Activated CD4-positive, alpha-beta memory T cell treated with anti-CD3 and anti-CD28 coated beads, Interleukin-2, amount 10 ng/mL, durations not matched to agents 7 days and 5 days (primary cell): ENCODE results near the gene TPGS1. TPM values are rescaled to one million over a fixed set of nuclear protein-coding genes. Genes with fewer than 3 reads are reported as not detected.

ENCODE experiments used
- CTCF ChIA-PET: fragments of 350-600 bp; sonication (Branson Sonifier 250); formaldehyde crosslinking; loops from one replicate; lab custom pipeline; 2021; ENCODE audit warnings: antibody characterized with exemption, inconsistent platforms; lab: Charles Lee
- POLR2A ChIA-PET: fragments of 350-600 bp; sonication (Branson Sonifier 250); formaldehyde crosslinking; loops from one replicate; lab custom pipeline; 2021; ENCODE audit warnings: antibody characterized with exemption; lab: Charles Lee
- DNase-seq: peaks from one replicate; pipeline ENCODE4 v3.0.0-alpha.2; 2020
- H3K27ac Mint-ChIP-seq: one replicate; pipeline ENCODE4 v1.8.0; 2021; ENCODE audit warnings: mild to moderate bottlenecking, mixed read lengths
- H3K27me3 Mint-ChIP-seq: one replicate; pipeline ENCODE4 v1.8.0; 2021; ENCODE audit warnings: mixed read lengths
- H3K36me3 Mint-ChIP-seq: one replicate; pipeline ENCODE4 v1.8.0; 2021; ENCODE audit warnings: low read depth, mixed read lengths
- H3K4me1 Mint-ChIP-seq: one replicate; pipeline ENCODE4 v1.8.0; 2021; ENCODE audit warnings: mixed read lengths
- H3K4me3 Mint-ChIP-seq: one replicate; pipeline ENCODE4 v1.8.0; 2021; ENCODE audit warnings: mild to moderate bottlenecking, mixed read lengths
- H3K9me3 Mint-ChIP-seq: one replicate; pipeline ENCODE4 v1.8.0; 2021; ENCODE audit warnings: mixed read lengths
- total RNA-seq, 2 experiments: library from RNA; stranded (reverse); gene quantifications; one replicate each; pipeline ENCODE4 v1.2.3, GENCODE V29; 2021

The TPGS1 gene
- total RNA-seq, 2 experiments from 2014 or later: 22.9 to 24.0 TPM

DNA sequence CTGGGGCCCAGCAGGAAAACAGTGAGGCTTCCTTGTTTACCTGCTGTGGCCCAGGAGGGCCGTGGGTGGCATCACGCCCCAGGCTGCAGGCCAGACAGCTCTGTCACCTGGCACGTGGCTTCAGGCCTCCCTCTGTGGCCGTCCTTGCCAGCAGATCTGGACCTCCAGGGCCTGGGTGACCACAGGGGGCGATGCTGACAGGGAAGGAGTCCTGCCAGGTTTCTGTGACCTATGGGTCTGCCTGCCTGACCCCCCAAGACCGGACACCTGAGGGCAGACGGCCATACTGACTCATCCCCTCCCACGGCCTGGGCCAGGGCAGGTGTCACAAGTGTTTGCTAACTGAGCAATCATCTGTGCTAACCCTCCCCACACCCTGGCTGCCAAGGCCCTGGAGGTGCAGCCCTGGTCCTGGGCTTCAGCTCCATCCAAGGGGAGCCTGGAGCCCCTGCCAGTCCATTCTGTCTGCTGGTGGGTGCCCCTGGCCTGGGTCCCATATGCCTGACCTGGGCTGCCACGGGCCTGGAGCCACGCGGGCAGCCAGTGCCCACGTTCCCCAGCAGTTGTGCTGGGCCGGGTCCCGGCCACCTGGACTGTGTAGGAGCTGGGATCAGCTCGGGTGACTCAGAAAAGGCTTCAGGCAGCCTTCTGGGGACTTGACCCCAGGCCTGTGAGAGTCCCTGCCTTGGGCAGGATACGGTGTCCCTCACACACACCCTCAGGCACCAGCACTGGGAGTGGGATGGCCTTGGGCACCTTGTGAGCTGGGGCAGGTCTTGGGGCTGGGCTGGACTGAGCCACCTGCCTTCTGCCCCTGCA lies 27.9 kb downstream of the TPGS1 start:
- CTCF ChIA-PET: no interaction called here
- POLR2A ChIA-PET: no interaction called here
- H3K36me3 Mint-ChIP-seq: peaks cover 12% of the 10 kb centered on the region
- no peak for DNase-seq
- peaks cover 18% of the 10 kb centered on the region for H3K4me1 Mint-ChIP-seq
- no peaks in the 10 kb centered on the region for H3K9me3 Mint-ChIP-seq
- peak overlapping the region; percentile 35 for H3K27ac Mint-ChIP-seq
- H3K27me3 Mint-ChIP-seq: no peaks in the 10 kb centered on the region
- H3K4me3 Mint-ChIP-seq: no peak overlapping the region

DNA sequence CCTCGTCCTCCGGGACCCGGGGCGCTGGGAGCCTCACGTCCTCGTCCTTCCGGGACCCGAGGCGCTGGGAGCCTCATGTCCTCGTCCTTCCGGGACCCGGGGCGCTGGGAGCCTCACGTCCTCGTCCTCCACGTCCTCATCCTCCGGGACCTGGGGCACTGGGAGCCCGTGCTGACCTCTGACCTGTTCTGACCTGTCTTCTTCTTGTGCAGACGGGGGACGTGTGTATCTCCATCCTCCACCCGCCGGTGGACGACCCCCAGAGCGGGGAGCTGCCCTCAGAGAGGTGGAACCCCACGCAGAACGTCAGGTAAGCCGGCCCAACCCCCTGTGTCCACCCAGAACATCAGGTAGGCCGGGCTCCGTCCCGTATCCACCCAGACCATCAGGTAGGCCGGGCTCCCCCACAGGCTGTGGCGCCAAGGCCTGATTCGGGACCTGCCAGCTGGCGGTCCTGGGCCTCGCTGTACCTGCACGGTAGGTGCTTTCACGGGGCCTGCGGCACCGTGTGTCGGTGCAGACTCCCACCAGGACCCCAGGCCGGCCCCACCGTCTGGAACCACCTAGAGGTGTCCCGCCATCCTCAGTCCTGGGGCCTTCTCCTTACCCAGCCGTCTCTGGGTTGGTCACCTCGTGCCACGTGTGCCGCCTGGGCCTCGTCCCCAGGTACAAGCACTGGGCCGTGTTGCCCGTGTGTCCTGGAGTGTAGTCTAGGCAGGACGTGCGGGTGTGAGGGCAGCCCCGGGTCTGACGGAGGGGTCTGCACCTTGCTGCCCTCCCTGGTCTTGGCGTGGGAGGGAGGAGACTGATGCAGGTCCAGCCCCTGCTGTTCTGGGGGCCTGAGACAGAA lies 29.0 kb downstream of the TPGS1 start:
- Mint-ChIP-seq H3K27me3 (no peaks in the 10 kb centered on the region), H3K27ac (no peak overlapping the region), H3K4me1 (peaks cover 16% of the 10 kb centered on the region), H3K9me3 (no peaks in the 10 kb centered on the region), H3K4me3 (no peak overlapping the region), H3K36me3 (peaks cover 12% of the 10 kb centered on the region)
- POLR2A ChIA-PET: no interaction called here
- no peak for DNase-seq
- CTCF ChIA-PET: no interaction called here

DNA sequence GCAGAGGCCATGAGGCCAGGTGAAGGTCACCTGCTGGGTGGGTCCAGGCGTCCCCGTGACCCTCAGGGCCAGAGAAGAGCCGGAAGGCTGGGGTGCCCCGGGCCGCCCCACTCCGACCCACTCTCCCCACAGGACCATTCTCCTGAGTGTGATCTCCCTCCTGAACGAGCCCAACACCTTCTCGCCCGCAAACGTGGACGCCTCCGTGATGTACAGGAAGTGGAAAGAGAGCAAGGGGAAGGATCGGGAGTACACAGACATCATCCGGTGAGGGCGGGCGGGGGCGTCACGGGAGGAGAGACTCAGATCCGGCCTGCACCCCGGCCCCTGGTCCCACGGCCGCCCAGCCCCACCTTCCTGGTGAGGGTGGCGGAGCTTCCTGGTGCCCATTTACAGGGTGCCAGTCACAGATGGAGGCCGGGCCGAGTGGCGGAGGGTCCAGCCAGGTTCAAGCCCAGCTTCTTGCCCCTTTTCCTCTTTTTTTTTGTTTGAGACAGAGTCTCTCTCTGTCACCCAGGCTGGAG lies 29.6 kb downstream of the TPGS1 start:
- no peak for DNase-seq
- Mint-ChIP-seq H3K36me3 (peaks cover 12% of the 10 kb centered on the region), H3K27me3 (no peaks in the 10 kb centered on the region), H3K9me3 (no peaks in the 10 kb centered on the region), H3K4me3 (no peak overlapping the region), H3K4me1 (peaks cover 16% of the 10 kb centered on the region), H3K27ac (no peak overlapping the region)
- ChIA-PET CTCF (interaction anchor here (0.7 kb wide), 1 partner anchor 26 kb away, joined by 3 read pairs; no protein-coding TSS in a partner anchor), POLR2A (no interaction called here)

DNA sequence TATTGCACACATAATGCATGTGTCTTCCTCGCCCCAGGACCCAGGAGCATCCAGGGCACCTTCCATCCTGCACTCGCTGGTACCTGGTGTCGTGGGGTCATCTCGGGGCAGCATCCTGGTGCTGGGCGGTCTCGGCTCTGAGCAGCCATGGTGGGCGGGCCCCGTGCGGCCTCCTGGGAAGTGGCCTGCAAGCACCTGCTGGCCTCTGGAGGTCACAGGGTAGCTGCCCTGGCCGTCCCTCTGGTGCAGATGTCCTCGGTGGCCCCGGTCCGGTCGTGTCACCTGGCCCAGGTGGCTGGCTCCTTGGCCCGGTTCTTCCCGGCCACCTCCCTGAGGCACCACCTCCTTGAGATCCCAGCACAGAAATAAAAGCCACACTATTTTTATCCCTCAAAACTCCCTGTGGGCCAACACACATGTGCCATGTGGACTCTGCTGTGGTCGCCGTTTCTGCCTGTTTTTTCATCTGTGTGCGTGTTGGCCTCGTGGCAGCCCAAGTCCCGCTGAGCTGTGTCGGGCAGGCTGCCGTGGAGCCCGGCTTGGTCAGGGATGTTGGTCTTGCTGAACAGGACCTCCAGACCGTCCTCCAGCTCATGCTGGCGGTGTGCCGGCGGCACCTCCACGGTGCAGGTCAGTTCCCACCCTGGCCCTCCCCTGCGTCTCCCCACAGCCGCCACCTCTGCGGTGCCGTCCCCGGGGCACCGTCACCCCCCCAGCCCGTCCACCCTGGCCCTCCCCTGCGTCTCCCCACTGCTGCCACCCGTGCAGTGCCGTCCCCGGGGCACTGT lies 31.5 kb downstream of the TPGS1 start:
- Mint-ChIP-seq H3K9me3 (no peaks in the 10 kb centered on the region), H3K4me3 (no peak overlapping the region), H3K27me3 (no peaks in the 10 kb centered on the region), H3K4me1 (peaks cover 15% of the 10 kb centered on the region), H3K36me3 (peaks cover 12% of the 10 kb centered on the region), H3K27ac (no peak overlapping the region)
- ChIA-PET POLR2A (no interaction called here), CTCF (no interaction called here)
- DNase-seq: no peak

DNA sequence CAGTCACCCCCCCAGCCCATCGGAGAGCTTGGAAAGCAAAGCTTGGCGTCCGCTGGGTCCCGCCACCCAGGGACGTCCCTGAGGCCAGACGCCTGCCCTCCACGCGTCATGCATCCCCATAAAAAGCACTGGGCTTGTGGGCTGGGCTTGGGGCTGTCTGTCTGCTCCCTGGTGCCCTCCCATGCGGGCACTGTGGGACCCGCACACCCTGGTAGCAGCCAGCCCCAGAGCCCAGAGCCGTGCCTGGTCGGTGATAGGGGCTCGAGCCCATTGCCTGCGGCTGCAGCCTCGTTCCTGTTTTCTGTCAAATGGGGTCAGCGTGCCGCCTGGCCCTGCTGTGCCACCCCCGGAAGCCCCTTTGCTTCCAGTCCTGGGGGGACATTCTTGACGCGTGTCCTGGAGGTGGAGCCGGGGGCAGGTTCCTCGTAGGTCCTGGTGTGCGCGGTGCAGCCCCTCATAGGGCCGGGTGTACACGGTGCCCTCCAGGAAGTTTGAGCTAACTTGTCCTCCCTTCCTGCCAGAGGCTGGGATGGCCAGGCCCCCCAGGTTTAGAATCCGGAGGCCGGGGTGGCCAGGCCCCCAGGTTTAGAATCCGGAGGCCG lies 32.2 kb downstream of the TPGS1 start:
- CTCF ChIA-PET: no interaction called here
- no peak overlapping the region for H3K27ac Mint-ChIP-seq
- DNase-seq: no peak
- H3K27me3 Mint-ChIP-seq: no peaks in the 10 kb centered on the region
- H3K4me3 Mint-ChIP-seq: no peak overlapping the region
- H3K4me1 Mint-ChIP-seq: peaks cover 17% of the 10 kb centered on the region
- H3K36me3 Mint-ChIP-seq: peaks cover 12% of the 10 kb centered on the region
- H3K9me3 Mint-ChIP-seq: no peaks in the 10 kb centered on the region
- POLR2A ChIA-PET: no interaction called here

DNA sequence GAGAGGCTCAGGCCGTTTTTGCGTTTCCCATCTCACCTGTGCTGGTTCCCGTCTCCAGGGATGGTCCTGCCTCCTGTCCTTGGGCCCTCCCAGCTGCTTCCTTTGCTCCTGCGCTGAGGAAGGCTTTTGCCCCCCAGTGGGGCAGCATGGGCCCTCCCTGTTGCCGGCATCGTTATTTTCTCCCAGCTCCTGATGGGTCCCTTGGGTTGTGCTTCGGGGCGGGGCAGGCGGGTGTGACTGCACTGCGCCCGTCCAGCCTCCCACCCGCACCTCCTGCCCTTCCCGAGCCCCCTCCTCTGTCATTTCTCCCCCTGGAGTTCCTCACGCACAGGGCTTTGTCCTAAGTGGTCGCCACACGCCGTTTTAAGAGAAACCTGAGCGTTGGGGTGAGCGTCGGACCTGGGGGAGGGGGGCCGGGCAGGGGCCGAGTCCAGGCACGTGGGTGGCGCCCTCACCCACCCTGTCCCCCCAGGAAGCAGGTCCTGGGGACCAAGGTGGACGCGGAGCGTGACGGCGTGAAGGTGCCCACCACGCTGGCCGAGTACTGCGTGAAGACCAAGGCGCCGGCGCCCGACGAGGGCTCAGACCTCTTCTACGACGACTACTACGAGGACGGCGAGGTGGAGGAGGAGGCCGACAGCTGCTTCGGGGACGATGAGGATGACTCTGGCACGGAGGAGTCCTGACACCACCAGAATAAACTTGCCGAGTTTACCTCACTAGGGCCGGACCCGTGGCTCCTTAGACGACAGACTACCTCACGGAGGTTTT lies 33.8 kb downstream of the TPGS1 start:
- Mint-ChIP-seq H3K9me3 (no peaks in the 10 kb centered on the region), H3K27ac (no peak overlapping the region), H3K4me1 (peaks cover 21% of the 10 kb centered on the region), H3K4me3 (no peak overlapping the region), H3K36me3 (peaks cover 11% of the 10 kb centered on the region), H3K27me3 (no peaks in the 10 kb centered on the region)
- ChIA-PET CTCF (no interaction called here), POLR2A (no interaction called here)
- DNase-seq: no peak

DNA sequence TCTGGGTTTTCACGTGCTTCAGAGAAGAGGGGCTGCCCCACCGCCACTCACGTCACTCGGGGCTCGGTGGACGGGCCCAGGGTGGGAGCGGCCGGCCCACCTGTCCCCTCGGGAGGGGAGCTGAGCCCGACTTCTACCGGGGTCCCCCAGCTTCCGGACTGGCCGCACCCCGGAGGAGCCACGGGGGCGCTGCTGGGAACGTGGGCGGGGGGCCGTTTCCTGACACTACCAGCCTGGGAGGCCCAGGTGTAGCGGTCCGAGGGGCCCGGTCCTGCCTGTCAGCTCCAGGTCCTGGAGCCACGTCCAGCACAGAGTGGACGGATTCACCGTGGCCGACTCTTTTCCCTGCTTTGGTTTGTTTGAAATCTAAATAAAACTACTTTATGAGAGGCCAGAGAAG lies 34.4 kb downstream of the TPGS1 start:
- H3K27me3 Mint-ChIP-seq: no peaks in the 10 kb centered on the region
- no peak overlapping the region for H3K27ac Mint-ChIP-seq
- peaks cover 9% of the 10 kb centered on the region for H3K36me3 Mint-ChIP-seq
- no peaks in the 10 kb centered on the region for H3K9me3 Mint-ChIP-seq
- H3K4me3 Mint-ChIP-seq: no peak overlapping the region
- POLR2A ChIA-PET: interaction anchor here (3.2 kb wide), 1 partner anchor 10 kb away, joined by 21 read pairs; the partner anchor contains the start of gene CDC34
- CTCF ChIA-PET: interaction anchor here (2.4 kb wide), 1 partner anchor 31 kb away, joined by 8 read pairs; no protein-coding TSS in a partner anchor
- DNase-seq: no peak
- peaks cover 21% of the 10 kb centered on the region for H3K4me1 Mint-ChIP-seq

DNA sequence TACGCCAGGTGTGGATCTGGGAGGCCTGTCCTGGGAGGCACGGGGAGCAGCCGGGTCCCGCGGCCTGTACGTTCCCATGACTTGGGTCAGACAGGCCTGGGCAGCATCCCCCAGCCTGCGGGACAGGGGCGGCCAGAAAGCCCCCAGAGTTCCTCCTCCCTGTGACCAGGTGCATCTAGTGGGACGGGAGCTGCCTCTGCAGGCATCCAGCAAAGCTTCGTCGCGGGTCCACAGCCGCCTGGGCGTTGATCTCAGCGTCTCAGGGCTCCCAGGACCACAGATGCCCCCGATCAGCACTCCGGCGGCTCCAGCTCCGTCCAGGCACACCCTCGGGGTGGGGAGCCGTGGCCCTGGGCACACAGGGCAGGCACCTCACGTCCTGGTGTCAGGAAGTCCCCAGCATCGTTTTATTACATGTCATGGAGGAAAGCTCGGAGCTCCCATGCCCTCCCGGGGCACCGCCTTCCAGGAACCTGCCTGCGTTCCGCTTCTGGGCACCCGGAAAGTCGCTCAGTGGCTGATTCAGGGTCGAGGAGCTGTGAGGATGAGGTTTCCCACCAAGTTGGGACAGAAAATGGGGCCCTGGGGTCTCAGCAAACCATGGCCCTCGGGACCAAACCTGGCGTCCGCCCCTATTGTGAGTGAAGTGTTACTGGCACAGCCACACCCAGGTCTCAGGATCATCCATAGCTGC lies 35.0 kb downstream of the TPGS1 start:
- H3K4me3 Mint-ChIP-seq: no peak overlapping the region
- CTCF ChIA-PET: interaction anchor here (0.6 to 2.4 kb wide), 3 partner anchors 10 to 1297 kb away, joined by 3 to 8 read pairs (median 3); no protein-coding TSS in a partner anchor
- H3K9me3 Mint-ChIP-seq: no peaks in the 10 kb centered on the region
- H3K4me1 Mint-ChIP-seq: peaks cover 21% of the 10 kb centered on the region
- POLR2A ChIA-PET: interaction anchor here (3.2 kb wide), 1 partner anchor 10 kb away, joined by 21 read pairs; the partner anchor contains the start of gene CDC34
- DNase-seq: no peak
- H3K36me3 Mint-ChIP-seq: peaks cover 6% of the 10 kb centered on the region
- no peak overlapping the region for H3K27ac Mint-ChIP-seq
- H3K27me3 Mint-ChIP-seq: no peaks in the 10 kb centered on the region

DNA sequence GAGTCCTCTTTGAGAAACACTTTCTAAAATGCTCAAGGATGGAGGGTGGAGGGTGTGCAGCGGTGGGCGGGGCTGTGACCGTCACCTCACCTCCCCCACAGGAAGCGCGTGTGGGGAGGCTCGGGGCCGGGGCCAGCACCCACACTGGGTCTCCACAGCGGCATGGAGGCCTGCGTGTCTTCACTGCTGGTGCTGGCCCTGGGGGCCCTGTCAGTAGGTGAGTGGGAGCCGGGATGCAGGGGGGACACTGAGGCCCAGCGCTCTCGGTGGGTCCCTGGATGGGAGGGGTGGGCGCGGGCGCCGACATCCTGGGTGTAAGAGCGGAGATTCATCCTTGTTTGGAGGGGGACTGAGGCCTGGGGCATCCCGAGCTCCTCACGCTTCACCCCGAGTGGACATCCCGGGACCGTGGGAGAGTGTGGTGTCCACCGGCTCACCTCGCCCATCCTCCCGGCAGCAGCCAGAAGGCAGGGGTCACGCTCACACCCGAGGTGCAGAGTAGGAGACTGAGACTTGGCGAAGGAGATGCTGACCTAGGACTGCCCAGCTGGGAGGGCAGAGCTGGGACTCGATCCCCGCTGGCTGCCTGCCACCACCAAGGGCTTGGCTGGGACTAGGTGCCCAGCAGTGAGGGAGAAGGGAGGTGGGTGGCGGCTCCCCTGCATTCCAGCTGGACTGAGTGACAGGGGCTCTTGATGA lies 36.8 kb downstream of the TPGS1 start, which contains the start of gene GZMM:
Gene GZMM (plus strand): TSS at position 144 of the 699 bp plus-strand sequence. CDS start 19 bp downstream, at position 163.
- H3K4me3 Mint-ChIP-seq: peak within 1 kb of the TSS; percentile 71
- H3K27ac Mint-ChIP-seq: peak within 1 kb of the TSS; percentile 75
- H3K36me3 Mint-ChIP-seq: no peaks in the 10 kb centered on the region
- H3K4me1 Mint-ChIP-seq: peaks cover 21% of the 10 kb centered on the region
- ChIA-PET POLR2A (interaction anchor here (1.4 to 3.2 kb wide), 2 partner anchors 12 to 28 kb away, joined by 3 to 21 read pairs; partner anchors contain the start of gene CDC34), CTCF (interaction anchor here (2.4 kb wide), 1 partner anchor 33 kb away, joined by 8 read pairs; no protein-coding TSS in a partner anchor)
- H3K27me3 Mint-ChIP-seq: no peaks in the 10 kb centered on the region
- peak; percentile 84 for DNase-seq
- H3K9me3 Mint-ChIP-seq: no peaks in the 10 kb centered on the region

DNA sequence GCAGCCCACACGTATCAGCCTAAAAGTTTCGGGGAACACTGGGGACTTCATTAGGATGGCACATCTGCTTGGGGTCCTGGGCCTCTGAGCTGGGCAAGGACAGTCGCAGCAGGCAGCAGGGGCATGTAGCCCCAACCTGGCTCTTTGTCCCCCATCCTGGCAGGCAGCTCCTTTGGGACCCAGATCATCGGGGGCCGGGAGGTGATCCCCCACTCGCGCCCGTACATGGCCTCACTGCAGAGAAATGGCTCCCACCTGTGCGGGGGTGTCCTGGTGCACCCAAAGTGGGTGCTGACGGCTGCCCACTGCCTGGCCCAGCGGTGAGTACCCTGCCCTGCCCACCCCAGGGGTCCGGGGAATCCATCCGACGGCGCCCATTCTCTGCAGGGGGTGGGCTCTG lies 39.8 kb downstream of the TPGS1 start:
- DNase-seq: no peak
- Mint-ChIP-seq H3K27me3 (no peaks in the 10 kb centered on the region), H3K36me3 (no peaks in the 10 kb centered on the region), H3K4me1 (peaks cover 22% of the 10 kb centered on the region), H3K9me3 (no peaks in the 10 kb centered on the region), H3K4me3 (no peak overlapping the region), H3K27ac (no peak overlapping the region)
- ChIA-PET CTCF (no interaction called here), POLR2A (interaction anchor here (0.6 kb wide), 1 partner anchor 15 kb away, joined by 3 read pairs; no protein-coding TSS in a partner anchor)
